Putamen (tissue), 1 donor: ENCODE data around the gene PRKCA.
A peak's percentile ranks its signal among the peaks of the same experiment; 100 is the strongest.
"Not testable (repeated sequence)": the region's sequence is repeated elsewhere in the genome, so short reads cannot be mapped to it uniquely, and the experiment has no call there.

ENCODE experiments used
- DNase-seq: peaks from one replicate; pipeline ENCODE4 v3.0.0-alpha.2; 2016; ENCODE audit warnings: low spot score

PRKCA gene

DNA sequence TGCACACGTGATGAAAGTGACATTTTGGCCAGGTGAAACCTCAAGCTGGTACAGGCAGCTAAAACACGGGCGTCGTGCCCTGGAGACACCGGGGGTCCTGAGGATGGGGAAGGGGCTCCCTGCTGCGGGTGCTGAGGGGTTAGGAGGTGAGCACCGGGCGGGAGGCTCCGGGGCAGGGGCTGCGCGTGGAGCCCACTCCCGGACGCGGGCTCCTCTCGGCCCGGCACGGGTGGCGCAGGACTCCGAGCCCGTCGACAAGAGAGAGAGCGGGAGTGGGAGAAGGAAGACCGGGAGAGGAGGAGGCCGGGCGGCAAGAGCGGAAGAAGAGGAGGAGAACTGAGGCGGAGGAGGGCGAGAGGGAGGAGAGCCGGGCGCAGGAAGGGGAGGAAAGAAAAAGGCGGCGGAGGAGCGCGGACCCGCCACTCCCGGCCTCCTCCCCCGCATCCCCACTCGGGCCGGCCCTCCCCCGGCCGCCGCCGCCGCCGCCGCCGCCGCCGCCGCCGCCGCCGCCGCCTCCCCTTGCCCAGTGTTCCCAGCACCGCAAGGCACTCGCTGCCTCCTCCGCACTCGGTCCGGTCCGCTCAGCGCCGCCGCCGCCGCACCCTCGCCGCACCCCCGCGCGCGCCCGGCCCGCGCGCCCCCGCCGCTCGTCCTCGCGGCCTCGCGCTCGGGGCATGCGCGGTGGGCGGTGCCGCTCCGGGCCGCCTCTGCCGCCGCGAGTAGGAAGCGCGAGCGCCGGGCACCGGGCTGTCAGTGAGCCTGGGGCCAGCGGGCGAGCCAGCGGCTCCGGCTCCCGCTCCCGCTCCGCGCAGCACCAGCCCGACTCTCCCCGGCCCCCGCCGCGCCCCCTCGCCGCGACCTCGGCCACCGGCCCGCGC, at the start of gene PRKCA:
PRKCA (plus strand) TSS at position 750 of the 878 bp plus-strand sequence.
- peak; percentile 79 for DNase-seq

DNA sequence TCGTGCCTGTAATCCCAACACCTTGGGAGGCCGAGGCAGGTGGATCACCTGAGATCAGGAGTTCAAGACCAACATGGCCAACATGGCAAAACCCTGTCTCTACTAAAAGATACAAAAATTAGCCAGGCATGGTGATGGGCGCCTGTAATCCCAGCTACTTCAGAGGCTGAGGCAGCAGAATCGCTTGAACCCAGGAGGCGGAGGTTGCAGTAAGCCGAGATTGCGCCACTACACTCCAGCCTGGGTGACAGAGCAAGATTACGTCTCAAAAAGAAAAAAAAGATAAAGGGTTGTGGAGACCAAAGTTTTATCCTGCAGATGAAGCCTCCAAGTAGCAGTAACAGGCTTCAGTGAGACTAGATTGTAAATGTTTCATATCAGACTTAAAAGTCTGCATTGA, 49.0 kb upstream of the PRKCA start:
- not testable (repeated sequence) for DNase-seq

DNA sequence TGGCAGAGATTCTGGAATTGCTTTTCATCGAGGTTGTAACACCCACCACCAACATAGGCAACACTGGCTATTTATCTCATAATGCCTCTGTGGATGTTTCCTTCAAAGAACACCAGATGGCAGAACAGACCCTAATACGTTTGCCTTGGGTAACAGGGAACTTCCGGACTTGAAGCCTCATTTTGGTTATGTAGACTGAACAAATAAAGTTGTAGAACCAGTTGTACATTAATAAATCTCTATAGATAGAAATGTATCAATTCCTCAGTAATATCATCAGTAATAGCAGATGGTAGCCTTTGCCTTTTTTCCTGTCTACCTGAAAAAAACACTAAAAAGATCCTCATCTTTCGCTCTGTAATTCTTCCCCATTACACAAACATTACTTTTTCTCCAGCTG, 47.3 kb upstream of the PRKCA start:
- peak; percentile 67 for DNase-seq

DNA sequence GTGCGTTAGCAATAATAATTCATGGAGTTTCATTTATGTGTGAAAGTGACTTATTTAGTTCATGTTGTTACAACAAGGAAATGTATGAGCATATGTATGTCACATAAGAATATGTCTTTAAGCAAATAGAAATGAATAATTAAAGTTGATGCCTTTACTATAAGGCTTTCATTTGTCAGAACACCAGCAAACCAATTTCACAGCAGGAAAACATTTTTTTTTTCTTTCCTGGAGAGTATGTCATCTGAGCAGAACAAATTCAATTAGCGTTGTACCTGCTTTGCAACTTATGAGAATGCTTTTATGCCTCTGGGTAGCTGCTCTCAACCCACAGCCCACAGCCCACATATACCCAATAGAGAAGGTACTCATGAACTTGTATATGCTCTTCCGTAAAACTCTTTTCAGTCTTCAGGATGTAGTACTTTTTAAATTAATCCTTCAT, 46.9 kb upstream of the PRKCA start:
- no peak for DNase-seq

DNA sequence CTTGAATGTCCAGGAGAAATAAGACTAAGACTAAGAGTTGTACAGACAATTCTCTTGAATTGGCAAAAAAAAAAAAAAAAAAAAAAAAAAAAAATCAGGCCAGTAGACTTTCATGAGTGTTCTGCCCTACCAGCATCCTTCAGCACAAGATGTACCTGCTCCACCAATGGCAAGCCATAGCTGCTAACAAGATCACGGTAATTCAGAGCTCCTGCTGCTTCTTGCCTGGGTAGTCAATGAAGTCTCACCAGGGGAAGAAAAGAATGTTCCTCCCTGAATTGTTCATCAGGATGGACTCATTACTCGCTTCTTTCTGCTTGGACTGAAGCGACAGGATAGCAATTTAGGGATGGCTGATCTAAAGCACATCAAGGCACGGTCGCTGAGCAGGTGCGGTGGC, 42.1 kb upstream of the PRKCA start:
- DNase-seq, result no peak

DNA sequence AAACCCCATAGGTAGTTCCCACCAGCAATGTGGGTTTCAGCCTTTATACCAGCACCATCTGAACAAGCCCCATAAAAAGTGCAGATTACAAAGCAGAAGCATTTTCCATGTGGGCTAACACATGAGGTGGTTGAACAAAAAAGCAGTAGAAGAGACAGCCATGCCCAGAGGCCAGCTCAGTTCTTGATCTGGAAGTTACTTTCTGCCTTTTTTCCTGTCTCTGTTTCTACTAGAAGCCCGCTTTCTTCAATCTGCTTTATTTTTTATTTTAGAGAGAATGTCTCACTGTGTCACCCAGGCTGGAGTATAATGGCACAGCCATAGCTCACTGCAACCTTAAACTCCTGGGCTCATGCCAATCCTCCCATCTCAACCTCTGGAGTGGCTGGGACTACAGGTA, 41.7 kb upstream of the PRKCA start:
- DNase-seq, result no peak

DNA sequence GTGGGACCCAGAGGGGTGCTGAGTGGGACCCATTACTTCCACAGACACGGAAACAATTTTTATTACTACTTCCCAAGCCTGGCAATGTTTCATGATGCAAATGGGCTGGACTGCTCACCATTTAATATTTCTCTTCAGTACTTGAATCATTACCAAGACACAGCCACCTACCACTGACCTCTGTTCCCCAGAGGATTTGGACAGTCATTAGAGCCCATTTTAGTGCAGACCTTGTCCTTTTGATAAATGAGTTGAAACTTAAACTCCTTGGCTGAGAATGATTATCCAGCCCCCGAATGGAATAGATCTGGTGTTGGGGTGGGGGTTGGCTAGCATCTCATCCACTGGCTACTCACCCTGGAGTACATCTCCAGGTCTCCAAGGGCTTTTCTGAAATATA, 39.6 kb upstream of the PRKCA start:
- DNase-seq, result no peak

DNA sequence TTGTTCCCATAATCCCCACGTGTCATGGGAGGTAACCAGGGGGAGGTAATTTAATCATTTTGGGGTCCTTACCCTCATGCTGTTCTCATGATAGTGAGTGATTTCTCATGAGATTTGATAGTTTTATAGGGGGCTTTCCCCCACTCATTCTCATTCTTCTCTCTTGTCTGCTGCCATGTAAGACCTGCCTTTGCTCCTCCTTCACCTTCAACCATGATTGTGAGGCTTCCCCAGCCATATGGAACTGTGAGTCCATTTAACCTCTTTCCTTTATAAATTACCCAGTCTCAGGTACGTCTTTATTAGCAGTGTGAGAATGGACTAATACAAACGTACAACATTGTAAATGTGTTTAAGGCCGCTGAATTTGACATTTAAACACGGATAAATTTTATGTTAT, 37.7 kb upstream of the PRKCA start:
- no peak for DNase-seq

DNA sequence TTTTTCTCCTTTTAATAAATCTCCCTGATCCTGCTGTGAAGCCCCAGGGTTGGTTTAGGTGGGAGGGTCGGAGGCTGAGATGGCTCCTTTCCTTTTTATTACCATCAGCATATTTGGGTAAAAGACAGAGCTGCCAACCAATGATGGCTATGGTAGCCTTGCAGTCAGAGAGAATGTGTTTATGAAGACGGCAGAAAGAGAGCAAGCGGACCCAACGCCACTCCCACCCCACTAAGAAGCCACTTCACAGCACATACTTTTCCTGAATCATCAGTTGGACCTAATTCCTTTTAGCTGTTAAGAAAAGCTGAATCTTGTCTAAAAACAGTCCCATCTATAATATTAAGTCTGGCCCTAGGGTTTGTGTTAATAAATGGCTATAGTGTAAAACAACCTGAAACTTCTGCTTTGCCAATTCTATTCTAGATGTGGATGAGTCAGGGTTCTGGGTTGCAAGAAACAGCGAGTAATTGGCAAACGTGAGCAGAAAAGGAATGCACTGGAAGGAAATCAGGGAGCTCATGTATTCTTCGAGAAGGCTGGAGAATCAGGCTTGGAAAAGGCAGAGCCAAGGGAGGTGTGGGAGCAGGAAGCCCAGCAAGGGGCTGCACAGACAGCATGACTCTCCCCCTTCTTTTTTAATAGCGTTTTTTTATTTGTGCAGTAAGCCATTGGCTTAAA, 34.0 kb upstream of the PRKCA start:
- no peak for DNase-seq

DNA sequence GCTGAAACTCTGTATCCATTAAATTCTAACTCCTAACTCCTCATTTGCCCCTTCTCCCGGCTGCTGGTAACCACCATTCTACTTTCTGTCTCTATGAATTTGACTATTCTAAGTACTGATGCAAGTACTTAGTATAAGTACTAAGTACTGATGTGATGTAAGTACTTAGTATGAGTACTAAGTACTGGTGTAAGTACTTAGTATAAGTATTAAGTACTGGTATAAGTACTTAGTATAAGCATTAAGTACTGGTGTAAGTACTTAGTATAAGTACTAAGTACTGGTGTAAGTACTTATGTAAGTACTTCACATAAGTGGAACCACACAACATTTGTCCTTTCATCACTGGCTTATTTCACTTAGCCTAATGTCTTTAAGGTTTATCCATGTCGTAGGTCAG, 32.3 kb upstream of the PRKCA start:
- no peak for DNase-seq

DNA sequence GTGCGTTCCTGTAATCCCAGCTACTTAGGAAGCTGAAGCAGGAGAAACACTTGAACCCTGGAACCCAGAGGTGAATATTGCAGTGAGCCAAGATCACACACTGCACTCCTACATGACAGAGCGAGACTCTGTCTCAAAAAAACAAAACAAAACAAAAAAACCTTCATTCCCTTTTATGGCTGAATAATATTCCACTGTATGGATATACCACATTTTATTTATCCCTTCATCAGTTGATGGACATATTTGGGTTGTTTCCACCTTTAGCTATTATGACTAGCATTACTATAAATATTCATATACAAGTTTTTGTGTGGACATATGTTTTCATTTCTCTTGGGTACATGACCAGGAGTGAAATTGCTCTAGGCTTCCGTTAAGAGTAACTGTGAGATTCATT, 30.9 kb upstream of the PRKCA start:
- no peak for DNase-seq

DNA sequence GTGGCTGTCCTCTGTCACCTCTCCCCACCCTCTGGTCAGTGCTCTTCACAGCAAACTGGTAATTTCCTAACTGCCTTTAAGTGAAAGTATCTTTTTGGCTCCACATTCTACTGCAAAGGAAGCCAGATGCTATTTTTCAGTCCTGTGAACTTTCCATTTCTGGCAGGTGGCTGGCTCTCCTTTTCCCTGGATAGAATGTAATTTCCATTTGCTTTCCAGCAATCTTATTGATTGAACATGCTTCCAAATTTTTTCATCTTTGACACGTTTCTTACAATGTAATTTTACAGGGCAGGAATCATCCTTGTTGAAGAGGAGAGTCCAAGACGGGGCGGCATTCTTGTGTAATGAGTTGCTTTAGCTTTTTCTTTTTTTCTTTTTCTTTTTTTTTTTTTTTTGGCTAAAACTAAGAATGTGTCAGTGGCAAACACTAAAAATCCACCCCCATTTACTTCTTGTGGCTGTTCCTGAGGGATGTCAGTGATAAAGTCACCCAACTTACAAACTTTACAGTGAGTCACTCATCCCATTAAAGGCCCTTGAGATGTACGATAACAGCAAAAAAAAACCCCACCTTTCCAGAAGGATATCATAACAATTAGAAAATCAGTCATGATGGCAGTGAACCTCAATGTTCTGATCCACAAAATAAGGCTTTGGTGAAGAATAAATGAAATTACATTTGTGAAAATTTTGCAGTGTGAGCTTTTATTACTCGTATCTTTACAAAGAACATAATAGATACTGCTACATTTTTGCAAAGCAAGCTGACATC, 29.4 kb upstream of the PRKCA start:
- no peak for DNase-seq

DNA sequence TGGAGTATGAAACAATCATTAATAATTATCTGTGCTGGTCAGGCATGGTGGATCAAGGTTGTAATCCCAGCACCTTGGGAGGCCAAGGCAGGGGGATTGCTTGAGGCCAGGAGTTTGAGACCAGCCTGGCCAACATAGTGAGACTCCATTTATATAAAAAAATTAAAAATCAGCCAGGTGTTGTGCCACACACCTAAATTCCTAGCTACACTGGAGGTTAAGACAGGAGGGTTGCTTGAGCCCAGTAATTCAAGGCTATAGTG, 28.9 kb upstream of the PRKCA start:
- no peak for DNase-seq

DNA sequence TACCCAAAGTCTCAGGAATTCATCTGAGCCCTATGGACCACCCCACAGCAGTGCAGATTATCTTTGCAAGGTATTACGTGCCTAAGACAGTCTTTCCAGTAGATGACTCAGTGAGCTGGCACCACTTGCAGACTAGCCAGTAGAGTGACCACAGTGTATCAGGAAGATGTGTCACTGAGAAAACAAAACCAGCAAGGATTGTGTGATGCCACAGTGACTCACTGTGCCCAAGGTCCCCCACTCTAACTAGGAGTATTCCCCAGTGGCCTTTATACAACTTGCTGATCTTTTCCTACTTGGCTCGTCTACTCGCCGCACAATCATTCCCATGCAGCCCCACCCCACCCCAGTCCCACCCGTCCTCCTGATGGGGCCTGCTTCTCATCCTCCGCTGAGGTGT, 26.8 kb upstream of the PRKCA start:
- no peak for DNase-seq

DNA sequence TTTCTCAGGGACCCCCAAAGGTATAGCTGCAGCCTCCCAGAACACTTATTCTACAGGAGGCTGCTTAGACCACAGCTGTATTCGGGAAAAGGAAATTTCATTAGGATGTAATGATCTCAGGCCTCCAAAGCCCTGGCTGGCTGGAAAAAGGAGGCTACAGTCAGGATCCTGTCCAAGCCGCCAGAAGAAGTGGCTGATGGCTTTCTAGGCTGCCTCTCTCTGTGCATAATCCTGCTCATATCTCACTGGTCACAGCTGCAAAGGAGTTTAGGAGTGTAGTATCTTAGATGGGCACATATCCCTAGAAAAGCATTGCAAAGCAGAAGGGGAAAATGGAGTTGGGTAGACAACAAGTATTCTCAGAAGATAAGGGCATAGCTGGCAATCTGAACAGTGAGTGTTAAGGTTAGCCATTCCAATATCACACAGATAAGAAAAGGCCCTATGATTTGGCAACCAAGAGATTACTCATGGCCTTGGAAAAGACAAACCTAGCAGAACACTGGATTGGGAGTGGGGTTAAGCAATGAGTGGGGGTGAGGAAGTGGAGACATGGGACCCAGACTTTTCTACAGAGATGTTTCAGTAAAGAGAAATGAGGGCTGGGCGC, 26.0 kb upstream of the PRKCA start:
- no peak for DNase-seq

DNA sequence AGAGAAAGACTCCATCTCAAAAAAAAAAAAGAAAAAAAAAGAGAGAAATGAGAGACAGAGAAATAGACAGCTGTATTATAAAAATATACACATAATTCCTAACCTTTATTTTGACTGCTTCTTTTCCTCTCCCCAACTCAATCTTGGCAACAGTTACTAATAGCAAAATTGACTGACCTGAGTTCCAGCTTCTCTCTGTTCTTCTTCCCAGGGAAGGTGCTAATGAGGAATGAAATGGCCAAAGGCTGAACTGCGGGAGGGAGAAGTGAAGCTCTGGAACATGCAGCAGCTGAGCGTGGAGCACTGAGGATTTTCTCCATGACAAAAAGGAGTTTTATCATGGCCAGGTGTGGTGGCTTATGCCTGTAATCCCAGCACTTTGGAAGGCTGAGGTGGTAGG, 25.2 kb upstream of the PRKCA start:
- no peak for DNase-seq

DNA sequence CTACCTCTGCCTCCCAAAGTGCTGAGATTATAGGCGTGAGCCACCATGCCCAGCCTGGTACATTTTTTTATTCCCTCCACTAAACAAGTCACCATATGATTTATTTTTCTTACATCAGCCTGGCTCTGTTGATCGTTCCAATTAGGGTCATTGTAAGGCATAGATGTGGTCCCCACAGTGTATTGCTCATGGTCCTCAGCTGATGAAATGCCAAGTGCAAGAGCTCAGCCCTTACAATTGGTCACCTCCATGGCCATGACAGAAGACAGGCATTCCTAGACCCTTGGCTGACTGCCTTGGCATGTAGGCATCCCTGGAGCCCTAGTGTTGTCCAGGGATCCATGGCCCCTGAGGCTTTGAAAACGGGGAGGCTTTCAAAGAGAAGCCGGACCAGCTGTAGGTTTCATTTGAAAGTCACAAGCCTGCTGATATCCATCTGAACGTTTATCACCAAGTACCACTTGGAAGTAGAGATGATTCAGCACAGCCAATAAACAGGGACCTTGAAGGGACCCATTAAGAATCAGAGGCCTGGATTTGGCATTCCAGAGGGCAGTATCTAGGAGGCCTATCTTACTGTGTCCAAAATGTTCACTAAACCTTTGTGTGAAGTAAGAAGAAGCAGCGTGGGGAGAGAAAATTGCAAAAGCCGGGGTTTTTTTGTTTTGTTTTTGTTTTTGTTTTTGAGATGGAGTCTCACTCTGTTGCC, 20.6 kb upstream of the PRKCA start:
- no peak for DNase-seq

DNA sequence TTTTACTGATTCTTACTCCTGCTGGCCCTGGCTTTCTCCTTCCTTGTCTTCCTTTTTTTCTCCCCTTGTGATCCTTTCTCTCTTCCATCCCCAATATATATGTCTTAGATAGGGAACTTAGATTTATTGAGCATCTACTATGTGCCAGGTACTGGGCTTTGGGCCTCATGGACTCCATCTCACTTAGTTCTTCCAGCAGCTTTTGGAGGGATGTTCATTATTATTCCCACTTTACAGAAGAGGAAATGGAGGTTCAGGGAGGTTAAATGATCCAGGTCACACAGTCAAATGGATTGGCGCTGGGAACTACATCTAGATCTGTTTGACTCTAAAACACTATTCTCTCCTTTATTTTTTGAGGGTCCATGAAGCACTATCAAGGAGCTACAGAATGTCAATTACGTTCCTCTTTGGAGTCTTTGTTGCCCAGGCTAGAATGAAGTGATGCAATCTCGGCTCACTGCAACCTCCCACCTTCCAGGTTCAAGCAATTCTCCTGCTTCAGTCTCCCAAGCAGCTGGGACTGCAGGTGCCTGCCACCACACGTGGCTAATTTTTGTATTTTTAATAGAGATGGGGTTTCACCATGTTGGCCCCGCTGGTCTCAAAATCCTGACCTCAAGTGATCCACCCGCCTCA, 19.0 kb upstream of the PRKCA start:
- no peak for DNase-seq

DNA sequence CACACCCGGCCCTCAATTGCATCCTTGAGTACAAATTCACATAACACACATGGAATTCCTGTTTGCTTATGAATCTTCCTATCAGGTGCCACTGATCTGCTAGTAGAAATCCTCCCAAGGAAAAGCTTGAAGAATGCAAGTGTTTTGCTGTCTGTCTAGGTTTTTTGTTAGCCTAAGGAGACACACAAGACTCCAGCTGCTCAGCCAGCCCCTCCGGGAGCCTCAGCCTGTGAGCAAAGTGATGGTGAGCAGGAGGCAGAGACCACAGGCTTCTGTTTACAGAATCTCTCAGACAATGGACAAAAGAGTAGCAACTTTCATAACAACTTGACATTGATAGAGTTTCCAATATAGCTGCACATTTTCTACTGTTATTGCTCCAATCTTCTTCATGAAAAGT, 18.4 kb upstream of the PRKCA start:
- no peak for DNase-seq

DNA sequence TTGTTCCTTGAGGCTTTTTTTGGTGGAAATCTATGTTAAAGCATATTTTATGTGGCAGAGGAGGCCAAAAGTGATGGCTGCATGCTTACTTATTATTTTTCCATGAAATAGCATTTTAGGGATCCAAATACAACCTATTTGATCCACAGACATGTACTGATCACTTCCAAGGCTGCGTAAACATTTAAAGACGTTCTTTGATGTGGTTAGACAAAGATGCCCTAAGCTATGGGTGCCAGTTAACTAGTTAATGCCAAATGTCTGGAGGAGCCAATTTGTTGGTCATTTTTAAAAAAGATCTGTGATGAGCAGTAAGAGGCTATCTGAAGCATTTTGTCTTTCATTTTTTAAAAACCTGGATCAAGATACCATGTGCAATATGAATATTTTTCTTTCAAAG, 17.3 kb upstream of the PRKCA start:
- no peak for DNase-seq

DNA sequence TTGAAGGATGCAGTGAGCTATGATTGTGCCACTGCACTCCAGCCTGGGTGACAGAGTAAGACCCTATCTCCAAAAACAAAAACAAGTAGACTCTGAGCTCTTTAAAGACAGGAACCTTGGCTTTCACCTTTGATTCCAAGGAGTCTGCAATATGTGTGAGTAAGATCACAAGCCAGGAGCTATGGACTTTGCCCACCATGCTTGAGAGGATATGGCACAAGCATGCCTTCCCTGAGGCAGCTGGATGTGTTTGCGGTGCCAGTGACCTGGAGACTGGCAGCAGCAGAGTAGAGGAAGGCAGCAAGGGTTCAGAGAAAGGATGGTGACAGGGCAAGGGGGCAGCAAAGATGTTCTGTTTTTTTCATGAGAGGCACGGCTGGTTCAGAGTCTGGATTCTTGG, 14.5 kb upstream of the PRKCA start:
- no peak for DNase-seq
